Ishikawa (cell line): ENCODE results near the gene GDPD4.

Experiments
- CEBPB ChIP-seq: IDR thresholded peaks from 2 replicates; pipeline ENCODE4 v1.6.1; 2012
- CREB1 ChIP-seq: IDR thresholded peaks from 2 replicates; pipeline ENCODE4 v1.6.1; 2012; ENCODE audit warnings: low read depth
- EGR1 ChIP-seq: IDR thresholded peaks from 2 replicates; pipeline ENCODE4 v1.6.1; 2012
- EP300 ChIP-seq: IDR thresholded peaks from 2 replicates; pipeline ENCODE4 v1.6.1; 2012; ENCODE audit warnings: borderline replicate concordance
- FOXM1 ChIP-seq: IDR thresholded peaks from 2 replicates; pipeline ENCODE4 v1.6.1; 2012; ENCODE audit warnings: low read depth, borderline replicate concordance
- MAX ChIP-seq: IDR thresholded peaks from 2 replicates; pipeline ENCODE4 v1.6.1; 2012
- RAD21 ChIP-seq: IDR thresholded peaks from 2 replicates; pipeline ENCODE4 v1.6.1; 2012; ENCODE audit warnings: low read depth
- REST ChIP-seq: IDR thresholded peaks from 2 replicates; pipeline ENCODE4 v1.6.1; 2012; ENCODE audit warnings: low read depth, mild to moderate bottlenecking
- TAF1 ChIP-seq: IDR thresholded peaks from 2 replicates; pipeline ENCODE4 v1.6.1; 2012; ENCODE audit warnings: low read depth, mild to moderate bottlenecking
- TCF12 ChIP-seq: IDR thresholded peaks from 2 replicates; pipeline ENCODE4 v1.6.1; 2012; ENCODE audit warnings: low read depth
- USF1 ChIP-seq: IDR thresholded peaks from 2 replicates; pipeline ENCODE4 v1.6.1; 2012
- YY1 ChIP-seq: IDR thresholded peaks from 2 replicates; pipeline ENCODE4 v1.6.1; 2012; ENCODE audit warnings: low read depth

GRCh38 chr11:77232242-77232641 lies 69.2 kb downstream of the GDPD4 start:
- TF ChIP-seq REST: no peak
- no peak for TF ChIP-seq FOXM1
- no peak for TF ChIP-seq TAF1
- TF ChIP-seq YY1: no peak
- no peak for TF ChIP-seq TCF12
- no peak for TF ChIP-seq CREB1
- no peak for TF ChIP-seq RAD21
- TF ChIP-seq MAX: no peak
- no peak for TF ChIP-seq CEBPB
- no peak for TF ChIP-seq USF1
- TF ChIP-seq EP300: no peak
- no peak for TF ChIP-seq EGR1
